SJCRH30 (cell line): ENCODE measurements around the gene CSMD2. TPM values are rescaled to one million over a fixed set of nuclear protein-coding genes. Genes with fewer than 3 reads are reported as not detected.

Experiments used
- DNase-seq, 2 experiments: peaks; one replicate each; pipeline ENCODE4 v3.0.0-alpha.2; 2015 to 2020
- H3K27ac ChIP-seq: fragments of 250-450 bp; sonication (Bioruptor Pico); 2 replicates; pipeline ENCODE4 v1.5.1; 2020; ENCODE audit warnings: mild to moderate bottlenecking, moderate library complexity
- H3K27me3 ChIP-seq: fragments of 250-450 bp; sonication (Bioruptor Pico); 2 replicates; pipeline ENCODE4 v1.5.1; 2020; ENCODE audit warnings: mild to moderate bottlenecking, moderate library complexity
- H3K36me3 ChIP-seq: fragments of 250-450 bp; sonication (Bioruptor Pico); 2 replicates; pipeline ENCODE4 v1.5.1; 2020; ENCODE audit warnings: mild to moderate bottlenecking, moderate library complexity
- H3K4me1 ChIP-seq: fragments of 250-450 bp; sonication (Bioruptor Pico); 2 replicates; pipeline ENCODE4 v1.5.1; 2020; ENCODE audit warnings: mild to moderate bottlenecking, moderate library complexity
- H3K4me3 ChIP-seq: fragments of 250-450 bp; sonication (Bioruptor Pico); 2 replicates; pipeline ENCODE4 v1.5.1; 2020; ENCODE audit warnings: mild to moderate bottlenecking, moderate library complexity
- H3K9me3 ChIP-seq: fragments of 250-450 bp; sonication (Bioruptor Pico); replicated peaks from 2 replicates; pipeline ENCODE4 v1.5.1; 2020; ENCODE audit warnings: mild to moderate bottlenecking, moderate library complexity
- total RNA-seq: library from RNA; depleted of rRNA; stranded (reverse); fragments of >200 nt; shearing (Covaris generic); gene quantifications from 2 replicates; pipeline ENCODE4 v1.2.3, GENCODE V29; 2014

CSMD2 gene
- total RNA-seq, 1 experiment from 2014 or later: 0.14 TPM

DNA sequence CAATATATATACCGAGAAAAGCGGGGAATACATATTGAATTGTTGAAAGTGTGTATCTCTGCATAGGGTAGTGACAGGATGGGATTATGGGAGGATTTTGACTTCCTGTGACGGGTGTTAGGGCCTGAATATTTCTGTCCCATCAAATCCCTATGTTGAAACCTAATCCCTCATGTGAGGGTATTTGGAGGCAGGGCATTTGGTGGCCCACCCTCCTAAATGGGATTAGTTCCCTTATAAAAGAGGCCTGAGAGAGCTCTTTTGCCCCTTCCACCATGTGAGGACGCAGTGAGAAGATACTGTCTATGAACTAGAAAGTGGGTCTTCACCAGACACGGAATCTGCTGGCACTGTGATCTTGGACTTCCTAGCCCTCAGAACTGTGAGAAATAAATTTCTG, 555.3 kb downstream of the CSMD2 start:
- Histone ChIP-seq H3K27me3 (peaks cover 9% of the 10 kb centered on the region; the same call in 1 of the 2 replicates), H3K9me3 (no peaks in the 10 kb centered on the region), H3K27ac (no peak overlapping the region), H3K4me3 (no peak overlapping the region), H3K4me1 (peaks cover 8% of the 10 kb centered on the region), H3K36me3 (no peaks in the 10 kb centered on the region)
- peak in 1 of 2 experiments; percentile 57 for DNase-seq

DNA sequence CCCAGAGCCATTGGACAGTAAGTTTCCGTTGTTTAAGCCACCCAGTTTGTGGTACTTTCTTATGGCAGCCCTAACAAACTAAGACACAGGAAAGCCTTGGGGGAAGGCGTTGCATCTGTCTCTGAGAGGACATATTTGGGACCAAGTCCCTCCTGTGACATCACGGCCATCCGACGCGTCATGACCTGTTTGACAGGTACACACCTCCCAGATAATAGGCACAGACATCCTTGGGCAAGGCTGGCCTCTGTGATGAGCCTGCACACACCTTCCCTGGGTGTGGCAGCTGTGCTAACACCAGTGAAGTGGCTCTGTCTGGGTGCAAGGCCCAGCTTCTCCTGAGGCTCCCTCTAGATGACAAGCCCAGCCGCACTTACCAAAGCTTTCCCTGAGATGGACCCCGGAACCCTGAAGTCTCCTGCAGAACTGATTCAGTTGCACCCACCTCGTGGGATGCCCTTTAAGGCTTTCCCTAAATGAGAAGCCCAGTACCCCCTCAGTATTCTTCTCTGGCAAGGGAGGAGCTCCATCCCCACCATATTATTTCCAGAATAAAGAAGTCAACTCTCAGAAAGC, 556.1 kb downstream of the CSMD2 start:
- Histone ChIP-seq H3K36me3 (no peaks in the 10 kb centered on the region), H3K4me3 (no peak overlapping the region), H3K9me3 (no peaks in the 10 kb centered on the region), H3K27ac (no peak overlapping the region), H3K4me1 (peaks cover 8% of the 10 kb centered on the region), H3K27me3 (peaks cover 8% of the 10 kb centered on the region; the same call in 1 of the 2 replicates)
- DNase-seq: no peak

DNA sequence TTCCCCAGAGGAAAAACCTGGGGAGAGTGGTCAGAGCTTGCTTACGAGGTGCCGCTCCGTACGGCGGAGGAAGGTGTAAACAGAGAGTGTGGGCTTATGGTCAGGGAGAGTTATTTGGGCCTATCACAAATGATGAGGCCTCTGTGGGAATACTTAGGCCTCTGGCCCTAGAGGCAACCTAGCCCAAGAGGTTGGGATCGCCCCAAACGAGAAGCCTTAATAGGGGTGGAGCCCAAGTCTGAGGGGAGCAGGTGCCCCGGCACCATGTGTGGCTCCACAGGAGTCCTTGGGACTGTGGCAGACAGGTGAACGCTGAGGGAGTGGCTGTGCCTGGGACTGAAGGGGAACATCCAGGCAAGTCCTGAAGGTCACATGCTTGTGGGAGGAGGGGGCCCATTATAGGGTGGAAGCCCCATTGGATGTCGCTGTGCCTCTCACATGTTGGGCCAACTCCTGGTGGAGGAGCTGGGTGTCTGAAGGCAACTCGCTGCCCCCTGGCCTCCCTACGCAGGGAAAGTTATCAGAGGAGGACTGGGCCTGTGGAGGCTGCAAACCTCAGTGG, 557.5 kb downstream of the CSMD2 start:
- DNase-seq: no peak
- Histone ChIP-seq H3K27me3 (0 out of 2 replicates have a peak, but pooled peaks cover 3% of the 10 kb centered on the region), H3K4me3 (no peak overlapping the region), H3K36me3 (no peaks in the 10 kb centered on the region), H3K9me3 (no peaks in the 10 kb centered on the region), H3K27ac (no peak overlapping the region), H3K4me1 (peaks cover 8% of the 10 kb centered on the region)

DNA sequence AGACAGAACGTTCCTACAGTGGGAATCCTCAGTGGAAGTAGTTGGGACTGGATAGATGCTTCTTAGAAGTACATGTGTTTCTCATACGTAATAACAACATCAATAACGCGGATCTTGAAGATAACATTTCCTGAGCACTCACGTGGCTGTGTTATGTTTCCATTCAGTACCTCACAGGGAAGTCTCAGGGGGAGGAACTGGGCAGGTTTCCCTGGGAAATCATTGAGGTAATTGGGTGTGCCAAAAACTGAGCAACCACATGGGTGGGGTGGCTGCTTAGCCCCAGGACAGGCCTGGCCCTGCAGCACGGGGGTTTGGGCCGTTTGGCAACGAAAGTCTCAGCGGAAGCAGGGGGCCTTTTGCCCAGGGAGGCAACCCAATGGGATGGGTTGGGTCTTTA, 558.8 kb downstream of the CSMD2 start:
- DNase-seq: no peak
- Histone ChIP-seq H3K36me3 (no peaks in the 10 kb centered on the region), H3K27ac (no peak overlapping the region), H3K27me3 (0 out of 2 replicates have a peak, but pooled peaks cover 6% of the 10 kb centered on the region), H3K4me3 (no peak overlapping the region), H3K9me3 (no peaks in the 10 kb centered on the region), H3K4me1 (peaks cover 8% of the 10 kb centered on the region)

DNA sequence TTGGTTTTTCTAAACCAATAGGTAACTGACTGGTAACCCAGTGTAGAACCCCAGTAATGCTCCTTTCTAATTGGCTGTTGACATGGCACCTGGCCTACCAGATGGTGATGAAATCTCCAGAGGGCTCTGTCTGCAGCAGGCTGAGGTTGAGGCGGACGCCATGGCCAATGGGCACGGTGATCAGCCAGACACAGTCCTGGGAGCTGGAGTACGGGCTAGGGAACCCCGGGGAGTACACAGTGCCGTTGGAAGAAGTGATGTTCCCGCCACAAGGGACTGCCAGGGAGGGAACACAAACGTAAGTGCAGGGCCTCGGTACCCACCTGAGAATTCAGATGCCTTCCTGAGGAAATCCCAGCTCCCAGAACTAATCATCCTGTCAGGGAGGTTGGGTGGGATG, 562.8 kb downstream of the CSMD2 start:
- no peak overlapping the region for H3K27ac ChIP-seq
- H3K9me3 ChIP-seq: no peaks in the 10 kb centered on the region
- H3K4me3 ChIP-seq: no peak overlapping the region
- no peak for DNase-seq
- peaks cover 10% of the 10 kb centered on the region for H3K4me1 ChIP-seq
- H3K27me3 ChIP-seq: 0 out of 2 replicates have a peak, but pooled peaks cover 6% of the 10 kb centered on the region
- H3K36me3 ChIP-seq: no peaks in the 10 kb centered on the region

DNA sequence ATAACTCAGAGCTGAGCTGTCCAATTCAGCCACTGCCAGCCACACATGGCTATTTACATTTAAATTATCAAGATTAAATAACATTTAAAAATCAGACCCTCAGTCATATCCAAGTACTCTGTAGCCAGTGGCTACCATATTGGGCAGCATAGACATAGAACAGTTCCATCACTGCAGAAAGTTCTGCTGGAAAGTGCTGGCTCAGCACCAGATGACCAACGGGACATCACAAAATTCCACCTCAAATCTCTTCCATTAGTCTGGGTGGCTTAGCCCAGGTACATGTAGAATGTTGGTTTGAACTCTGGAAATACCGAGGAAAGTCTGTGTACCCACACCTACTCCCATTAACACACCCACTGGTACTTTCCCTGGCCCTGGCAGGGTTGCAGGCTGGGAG, 563.3 kb downstream of the CSMD2 start:
- H3K36me3 ChIP-seq: no peaks in the 10 kb centered on the region
- DNase-seq: no peak
- H3K4me3 ChIP-seq: no peak overlapping the region

DNA sequence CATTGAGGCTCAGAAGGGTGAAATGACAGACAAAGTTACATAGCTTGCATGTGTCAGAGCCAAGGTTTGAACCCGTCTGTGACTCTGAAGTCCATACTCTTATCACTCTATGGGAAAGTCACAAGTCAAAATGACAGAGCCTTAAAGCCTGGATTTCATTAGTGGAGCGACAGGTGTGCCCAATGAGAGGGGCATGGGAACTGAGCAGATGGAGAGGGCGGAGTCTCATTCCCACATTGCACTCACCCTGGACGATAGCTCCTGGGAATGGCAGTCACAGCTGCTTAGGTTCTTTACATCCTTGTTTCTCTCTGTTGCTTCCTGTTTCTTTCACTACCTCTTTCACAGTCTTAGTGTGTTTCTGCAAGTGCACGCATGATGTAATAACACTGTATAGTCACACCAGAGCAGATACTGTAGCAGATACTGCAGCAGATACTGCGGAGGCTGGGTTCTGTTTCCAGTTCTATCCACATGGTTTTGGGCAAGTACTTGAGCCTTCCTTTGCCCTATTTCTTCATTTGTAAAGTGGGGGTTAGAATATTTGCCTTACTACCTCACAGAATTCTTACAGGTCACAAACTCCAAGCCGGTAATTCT, 565.4 kb downstream of the CSMD2 start:
- Histone ChIP-seq H3K36me3 (no peaks in the 10 kb centered on the region), H3K27me3 (peaks cover 7% of the 10 kb centered on the region), H3K4me3 (no peak overlapping the region), H3K9me3 (no peaks in the 10 kb centered on the region), H3K27ac (no peak overlapping the region), H3K4me1 (peaks cover 10% of the 10 kb centered on the region)
- peak; percentile 77 to 92 for DNase-seq

More for the DNA sequence above, 563.3 kb downstream of the CSMD2 start:
- H3K27ac ChIP-seq: no peak overlapping the region
- H3K4me1 ChIP-seq: peaks cover 10% of the 10 kb centered on the region
- 0 out of 2 replicates have a peak, but pooled peaks cover 6% of the 10 kb centered on the region for H3K27me3 ChIP-seq
- no peaks in the 10 kb centered on the region for H3K9me3 ChIP-seq

DNA sequence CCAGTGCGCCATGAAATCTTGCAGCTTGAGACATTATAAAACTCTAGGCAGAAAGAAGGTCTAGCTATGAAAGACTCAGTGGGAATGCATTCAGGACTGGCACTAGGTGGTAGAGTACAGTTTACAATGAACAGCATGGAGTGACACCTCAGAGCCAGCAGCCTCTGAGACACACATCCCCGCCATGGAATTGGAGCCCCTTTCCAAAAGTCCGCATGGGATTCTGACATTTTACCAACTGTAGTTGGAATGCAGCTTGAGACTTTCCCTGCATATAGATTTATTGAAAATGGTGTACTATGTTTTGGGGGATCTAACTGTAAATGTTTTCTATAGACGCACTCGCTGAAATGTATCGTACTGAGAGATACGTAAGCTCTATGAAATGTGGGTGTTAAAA, 576.3 kb downstream of the CSMD2 start:
- Histone ChIP-seq H3K36me3 (no peaks in the 10 kb centered on the region), H3K4me3 (no peak overlapping the region), H3K27me3 (peaks cover 28% of the 10 kb centered on the region), H3K27ac (no peak overlapping the region), H3K9me3 (no peaks in the 10 kb centered on the region; the same call in 1 of the 2 replicates), H3K4me1 (no peaks in the 10 kb centered on the region)
- no peak for DNase-seq

DNA sequence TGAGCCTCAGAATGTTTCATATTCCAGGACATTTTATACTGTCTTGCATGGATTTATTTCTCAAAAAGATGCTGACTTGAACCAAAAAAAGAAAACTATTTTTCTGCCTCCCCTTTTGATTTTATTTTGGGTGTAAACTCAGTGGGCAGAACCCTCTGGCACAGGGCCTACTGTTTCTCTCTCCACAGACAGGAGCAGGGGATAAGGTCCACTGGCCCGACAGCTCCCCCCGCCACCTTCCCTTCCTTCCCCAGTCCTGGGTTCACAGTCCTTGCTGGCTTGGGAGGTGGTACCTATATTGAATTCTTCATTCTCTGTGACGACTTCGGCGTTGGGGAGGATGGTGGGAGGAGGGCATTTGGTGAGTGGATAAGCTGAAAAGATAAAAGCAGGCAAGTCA, 578.2 kb downstream of the CSMD2 start:
- Histone ChIP-seq H3K4me1 (no peaks in the 10 kb centered on the region), H3K27me3 (peaks cover 38% of the 10 kb centered on the region), H3K9me3 (no peaks in the 10 kb centered on the region; the same call in 1 of the 2 replicates), H3K27ac (no peak overlapping the region), H3K4me3 (no peak overlapping the region), H3K36me3 (no peaks in the 10 kb centered on the region)
- no peak for DNase-seq

DNA sequence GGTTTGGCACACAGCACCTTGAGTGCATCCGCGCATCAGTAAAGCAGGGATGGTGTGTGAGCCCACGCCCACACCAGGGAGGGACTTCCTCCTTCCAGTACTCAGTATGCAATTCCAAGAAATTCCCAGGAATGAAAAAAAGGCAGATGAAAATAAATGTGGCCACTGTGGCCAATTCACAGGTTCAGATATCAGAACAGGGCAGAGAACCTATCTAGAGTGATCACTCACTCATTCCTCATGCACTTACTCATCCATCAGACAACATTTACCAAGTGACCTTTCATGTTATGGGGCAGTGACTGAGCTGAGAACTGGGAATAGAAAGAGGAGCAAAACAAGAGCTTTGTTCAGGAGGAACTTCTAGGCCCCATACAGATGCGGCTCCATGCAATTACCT, 578.9 kb downstream of the CSMD2 start:
- DNase-seq: no peak
- Histone ChIP-seq H3K27ac (no peak overlapping the region), H3K27me3 (peaks cover 42% of the 10 kb centered on the region), H3K9me3 (no peaks in the 10 kb centered on the region; the same call in 1 of the 2 replicates), H3K4me1 (no peaks in the 10 kb centered on the region), H3K4me3 (no peak overlapping the region), H3K36me3 (no peaks in the 10 kb centered on the region)

DNA sequence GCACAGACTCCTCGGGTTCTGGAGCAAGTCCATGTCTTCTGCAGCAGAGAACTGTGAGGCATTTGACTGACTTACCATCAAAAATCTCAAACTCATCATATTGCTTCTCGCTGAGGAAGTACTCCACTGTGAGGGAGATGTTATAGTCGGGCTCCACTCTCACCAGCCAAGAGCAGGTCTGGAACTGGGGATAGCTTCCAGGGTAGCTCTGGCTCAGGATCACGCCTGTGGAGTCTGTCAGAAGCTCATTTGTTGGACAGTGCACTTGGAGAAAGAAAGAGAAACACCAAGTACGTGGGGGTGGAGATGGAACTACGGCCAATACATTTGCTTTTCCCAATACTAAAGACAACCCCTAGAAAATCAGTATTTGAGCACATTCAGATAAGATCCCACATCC, 581.5 kb downstream of the CSMD2 start:
- no peak for DNase-seq
- Histone ChIP-seq H3K4me3 (no peak overlapping the region), H3K36me3 (no peaks in the 10 kb centered on the region), H3K4me1 (no peaks in the 10 kb centered on the region), H3K9me3 (no peaks in the 10 kb centered on the region; the same call in 1 of the 2 replicates), H3K27ac (no peak overlapping the region), H3K27me3 (peaks cover 51% of the 10 kb centered on the region)

DNA sequence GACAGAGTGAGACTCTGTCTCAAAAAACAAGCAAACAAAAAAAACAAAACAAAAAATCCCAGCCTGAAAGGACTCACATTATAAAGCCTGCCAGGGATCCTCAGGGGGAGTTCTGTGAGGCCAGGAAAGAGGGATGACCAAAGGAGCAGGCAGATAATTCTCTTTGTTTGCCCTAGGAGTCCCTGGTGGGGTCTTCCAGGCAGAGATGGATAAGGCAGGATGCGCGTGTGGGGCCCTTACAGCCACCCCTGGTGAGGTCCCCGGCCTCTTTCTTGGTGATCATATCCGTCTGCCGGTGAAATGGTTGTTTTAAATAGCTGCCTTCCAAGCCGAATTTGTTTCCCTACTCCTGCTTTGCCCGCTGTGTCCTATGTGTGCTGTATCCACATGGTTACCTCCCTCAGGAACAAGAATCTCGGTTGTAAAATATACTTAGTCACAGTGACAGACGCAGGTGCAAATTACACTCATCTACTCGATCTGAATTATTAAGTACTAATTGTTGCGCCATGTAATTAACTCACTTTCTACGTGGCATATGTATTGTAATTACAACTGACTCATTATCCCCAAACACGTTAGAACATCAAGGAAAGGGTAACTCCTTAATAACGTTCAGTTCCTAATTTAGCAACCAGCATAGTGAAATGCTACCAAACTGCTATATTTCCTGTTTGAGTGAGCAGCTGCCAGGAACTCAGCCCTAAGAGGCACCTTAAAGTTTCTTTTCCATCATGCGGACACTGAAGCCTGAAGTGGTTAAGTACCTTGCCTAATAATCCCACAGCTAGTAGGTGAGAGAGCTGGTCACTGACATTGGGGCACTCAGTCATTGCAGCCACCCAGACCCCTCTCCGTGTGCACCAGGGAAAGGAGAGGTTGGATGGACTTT, 586.2 kb downstream of the CSMD2 start:
- no peak overlapping the region for H3K4me3 ChIP-seq
- no peak for DNase-seq
- peaks cover 7% of the 10 kb centered on the region for H3K9me3 ChIP-seq
- no peak overlapping the region for H3K27ac ChIP-seq
- peaks cover 31% of the 10 kb centered on the region for H3K27me3 ChIP-seq
- no peaks in the 10 kb centered on the region for H3K36me3 ChIP-seq
- H3K4me1 ChIP-seq: no peaks in the 10 kb centered on the region

DNA sequence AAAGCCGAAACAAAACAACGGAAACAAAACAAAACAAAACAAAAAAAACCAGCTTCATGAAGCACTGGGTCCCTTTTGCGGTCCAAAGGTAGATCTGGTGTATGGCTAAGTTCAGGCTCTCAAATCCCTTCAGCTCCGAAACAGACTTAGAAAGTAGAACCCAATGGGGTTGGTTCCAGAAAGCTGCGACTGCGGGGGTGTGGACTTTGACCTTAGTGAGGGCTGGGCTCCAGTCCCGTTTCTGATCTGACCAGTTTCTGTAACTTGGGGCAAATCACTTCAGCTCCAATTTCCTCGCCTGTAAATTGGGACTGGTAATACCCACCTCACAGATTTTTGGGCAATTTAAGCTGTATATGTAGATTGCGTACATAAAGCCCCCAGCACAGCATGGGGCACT, 587.4 kb downstream of the CSMD2 start:
- Histone ChIP-seq H3K4me3 (no peak overlapping the region), H3K36me3 (no peaks in the 10 kb centered on the region), H3K27me3 (peaks cover 28% of the 10 kb centered on the region), H3K9me3 (peaks cover 7% of the 10 kb centered on the region; the same call in 1 of the 2 replicates), H3K4me1 (no peaks in the 10 kb centered on the region), H3K27ac (no peak overlapping the region)
- no peak for DNase-seq

DNA sequence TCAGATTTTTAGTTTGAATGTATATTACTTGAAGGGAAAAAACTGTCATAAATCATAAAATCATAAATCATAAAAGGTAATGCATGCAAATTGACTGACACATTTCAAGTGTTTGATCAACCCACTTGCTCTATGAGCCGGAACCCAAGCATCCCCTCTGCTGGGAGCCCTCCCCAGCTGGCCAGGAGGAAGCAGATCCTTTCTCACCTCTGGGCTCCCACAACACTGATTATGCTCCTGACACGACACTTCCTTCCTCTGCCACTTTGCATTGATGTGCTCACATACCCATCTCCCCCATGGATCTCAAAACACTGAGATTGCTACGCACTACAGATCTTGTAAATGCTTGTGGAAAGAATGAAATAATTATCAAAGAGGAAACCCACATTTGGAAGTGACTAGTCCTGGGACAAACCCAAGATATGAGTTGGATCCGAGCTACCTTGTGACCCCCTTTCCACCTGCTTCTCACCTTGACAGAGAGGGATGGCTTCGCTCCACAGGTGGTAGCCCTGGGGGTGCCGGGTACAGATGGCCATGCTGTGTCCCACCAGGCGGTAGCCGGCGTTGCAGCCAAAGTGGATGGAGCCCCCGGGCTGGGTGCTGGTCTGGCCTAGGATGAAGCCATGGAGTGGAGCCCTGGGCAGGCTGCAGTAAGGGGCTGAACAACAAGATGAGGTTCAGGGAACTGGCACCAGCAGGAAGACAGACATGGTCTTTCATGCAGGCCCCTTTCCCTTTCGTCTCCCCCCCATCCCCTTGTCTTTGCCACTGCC, 588.0 kb downstream of the CSMD2 start:
- Histone ChIP-seq H3K4me1 (no peaks in the 10 kb centered on the region), H3K4me3 (no peak overlapping the region), H3K9me3 (peaks cover 7% of the 10 kb centered on the region; the same call in 1 of the 2 replicates), H3K27ac (no peak overlapping the region), H3K36me3 (no peaks in the 10 kb centered on the region), H3K27me3 (peaks cover 24% of the 10 kb centered on the region)
- no peak for DNase-seq
